ENCODE results near the gene OR10J1. TPM values are rescaled to one million over a fixed set of nuclear protein-coding genes. Genes with fewer than 3 reads are reported as not detected.

OR10J1 gene
- total and polyA plus RNA-seq, 2 of the 8 experiments (the other 6 are each of a cell fraction or from before 2014, with no cell fraction given), result not detected

DNA sequence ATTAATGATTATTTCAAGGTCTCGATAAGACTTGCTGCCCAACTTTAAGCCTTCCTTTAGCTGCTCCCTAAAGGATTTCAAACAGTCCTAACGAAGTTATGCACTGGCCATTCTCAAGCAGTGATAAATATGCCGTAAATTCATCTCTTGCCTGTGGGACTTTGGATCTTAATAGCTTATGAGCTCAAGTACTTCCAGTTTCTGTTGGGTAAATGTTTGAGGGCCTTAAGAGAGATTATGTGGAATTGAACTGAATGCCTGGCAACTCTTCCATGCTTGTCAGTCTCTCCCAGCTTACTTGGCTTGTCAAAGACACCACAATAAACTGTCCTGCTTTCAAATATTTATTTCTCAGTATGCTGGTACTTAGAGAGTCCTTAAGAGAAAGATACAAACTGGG, 11.0 kb upstream of the OR10J1 start (continued):
- TF ChIP-seq, protein P1, sequence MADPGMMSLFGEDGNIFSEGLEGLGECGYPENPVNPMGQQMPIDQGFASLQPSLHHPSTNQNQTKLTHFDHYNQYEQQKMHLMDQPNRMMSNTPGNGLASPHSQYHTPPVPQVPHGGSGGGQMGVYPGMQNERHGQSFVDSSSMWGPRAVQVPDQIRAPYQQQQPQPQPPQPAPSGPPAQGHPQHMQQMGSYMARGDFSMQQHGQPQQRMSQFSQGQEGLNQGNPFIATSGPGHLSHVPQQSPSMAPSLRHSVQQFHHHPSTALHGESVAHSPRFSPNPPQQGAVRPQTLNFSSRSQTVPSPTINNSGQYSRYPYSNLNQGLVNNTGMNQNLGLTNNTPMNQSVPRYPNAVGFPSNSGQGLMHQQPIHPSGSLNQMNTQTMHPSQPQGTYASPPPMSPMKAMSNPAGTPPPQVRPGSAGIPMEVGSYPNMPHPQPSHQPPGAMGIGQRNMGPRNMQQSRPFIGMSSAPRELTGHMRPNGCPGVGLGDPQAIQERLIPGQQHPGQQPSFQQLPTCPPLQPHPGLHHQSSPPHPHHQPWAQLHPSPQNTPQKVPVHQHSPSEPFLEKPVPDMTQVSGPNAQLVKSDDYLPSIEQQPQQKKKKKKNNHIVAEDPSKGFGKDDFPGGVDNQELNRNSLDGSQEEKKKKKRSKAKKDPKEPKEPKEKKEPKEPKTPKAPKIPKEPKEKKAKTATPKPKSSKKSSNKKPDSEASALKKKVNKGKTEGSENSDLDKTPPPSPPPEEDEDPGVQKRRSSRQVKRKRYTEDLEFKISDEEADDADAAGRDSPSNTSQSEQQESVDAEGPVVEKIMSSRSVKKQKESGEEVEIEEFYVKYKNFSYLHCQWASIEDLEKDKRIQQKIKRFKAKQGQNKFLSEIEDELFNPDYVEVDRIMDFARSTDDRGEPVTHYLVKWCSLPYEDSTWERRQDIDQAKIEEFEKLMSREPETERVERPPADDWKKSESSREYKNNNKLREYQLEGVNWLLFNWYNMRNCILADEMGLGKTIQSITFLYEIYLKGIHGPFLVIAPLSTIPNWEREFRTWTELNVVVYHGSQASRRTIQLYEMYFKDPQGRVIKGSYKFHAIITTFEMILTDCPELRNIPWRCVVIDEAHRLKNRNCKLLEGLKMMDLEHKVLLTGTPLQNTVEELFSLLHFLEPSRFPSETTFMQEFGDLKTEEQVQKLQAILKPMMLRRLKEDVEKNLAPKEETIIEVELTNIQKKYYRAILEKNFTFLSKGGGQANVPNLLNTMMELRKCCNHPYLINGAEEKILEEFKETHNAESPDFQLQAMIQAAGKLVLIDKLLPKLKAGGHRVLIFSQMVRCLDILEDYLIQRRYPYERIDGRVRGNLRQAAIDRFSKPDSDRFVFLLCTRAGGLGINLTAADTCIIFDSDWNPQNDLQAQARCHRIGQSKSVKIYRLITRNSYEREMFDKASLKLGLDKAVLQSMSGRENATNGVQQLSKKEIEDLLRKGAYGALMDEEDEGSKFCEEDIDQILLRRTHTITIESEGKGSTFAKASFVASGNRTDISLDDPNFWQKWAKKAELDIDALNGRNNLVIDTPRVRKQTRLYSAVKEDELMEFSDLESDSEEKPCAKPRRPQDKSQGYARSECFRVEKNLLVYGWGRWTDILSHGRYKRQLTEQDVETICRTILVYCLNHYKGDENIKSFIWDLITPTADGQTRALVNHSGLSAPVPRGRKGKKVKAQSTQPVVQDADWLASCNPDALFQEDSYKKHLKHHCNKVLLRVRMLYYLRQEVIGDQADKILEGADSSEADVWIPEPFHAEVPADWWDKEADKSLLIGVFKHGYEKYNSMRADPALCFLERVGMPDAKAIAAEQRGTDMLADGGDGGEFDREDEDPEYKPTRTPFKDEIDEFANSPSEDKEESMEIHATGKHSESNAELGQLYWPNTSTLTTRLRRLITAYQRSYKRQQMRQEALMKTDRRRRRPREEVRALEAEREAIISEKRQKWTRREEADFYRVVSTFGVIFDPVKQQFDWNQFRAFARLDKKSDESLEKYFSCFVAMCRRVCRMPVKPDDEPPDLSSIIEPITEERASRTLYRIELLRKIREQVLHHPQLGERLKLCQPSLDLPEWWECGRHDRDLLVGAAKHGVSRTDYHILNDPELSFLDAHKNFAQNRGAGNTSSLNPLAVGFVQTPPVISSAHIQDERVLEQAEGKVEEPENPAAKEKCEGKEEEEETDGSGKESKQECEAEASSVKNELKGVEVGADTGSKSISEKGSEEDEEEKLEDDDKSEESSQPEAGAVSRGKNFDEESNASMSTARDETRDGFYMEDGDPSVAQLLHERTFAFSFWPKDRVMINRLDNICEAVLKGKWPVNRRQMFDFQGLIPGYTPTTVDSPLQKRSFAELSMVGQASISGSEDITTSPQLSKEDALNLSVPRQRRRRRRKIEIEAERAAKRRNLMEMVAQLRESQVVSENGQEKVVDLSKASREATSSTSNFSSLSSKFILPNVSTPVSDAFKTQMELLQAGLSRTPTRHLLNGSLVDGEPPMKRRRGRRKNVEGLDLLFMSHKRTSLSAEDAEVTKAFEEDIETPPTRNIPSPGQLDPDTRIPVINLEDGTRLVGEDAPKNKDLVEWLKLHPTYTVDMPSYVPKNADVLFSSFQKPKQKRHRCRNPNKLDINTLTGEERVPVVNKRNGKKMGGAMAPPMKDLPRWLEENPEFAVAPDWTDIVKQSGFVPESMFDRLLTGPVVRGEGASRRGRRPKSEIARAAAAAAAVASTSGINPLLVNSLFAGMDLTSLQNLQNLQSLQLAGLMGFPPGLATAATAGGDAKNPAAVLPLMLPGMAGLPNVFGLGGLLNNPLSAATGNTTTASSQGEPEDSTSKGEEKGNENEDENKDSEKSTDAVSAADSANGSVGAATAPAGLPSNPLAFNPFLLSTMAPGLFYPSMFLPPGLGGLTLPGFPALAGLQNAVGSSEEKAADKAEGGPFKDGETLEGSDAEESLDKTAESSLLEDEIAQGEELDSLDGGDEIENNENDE (IDR thresholded peaks at IDR 0.05; ENCODE audit: insufficient replicate concordance, low read length), result no peak
- no peak for TF ChIP-seq CTBP2 (IDR thresholded peaks at IDR 0.05; ENCODE audit: borderline replicate concordance, insufficient read depth, insufficient read length, low read length)
- TF ChIP-seq BACH1 (IDR thresholded peaks at IDR 0.05; ENCODE audit: low read length), result no peak
- no peak for TF ChIP-seq POLR2AphosphoS5 (IDR thresholded peaks at IDR 0.05; ENCODE audit: low read depth, low read length)
- no peak for TF ChIP-seq SP2 (IDR thresholded peaks at IDR 0.05; ENCODE audit: low read length)
- no peak for TF ChIP-seq CBX5 (IDR thresholded peaks at IDR 0.05; ENCODE audit: low read depth, low read length)
- no peak for TF ChIP-seq NANOG (IDR thresholded peaks at IDR 0.05; ENCODE audit: insufficient read depth, low read depth, low read length, poor library complexity, severe bottlenecking)
- TF ChIP-seq CEBPB (IDR thresholded peaks at IDR 0.05; ENCODE audit: low read depth, low read length), result no peak
- no peak for TF ChIP-seq TBP (IDR thresholded peaks at IDR 0.05; ENCODE audit: low read depth, low read length)
- TF ChIP-seq, protein P2, sequence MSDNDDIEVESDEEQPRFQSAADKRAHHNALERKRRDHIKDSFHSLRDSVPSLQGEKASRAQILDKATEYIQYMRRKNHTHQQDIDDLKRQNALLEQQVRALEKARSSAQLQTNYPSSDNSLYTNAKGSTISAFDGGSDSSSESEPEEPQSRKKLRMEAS (IDR thresholded peaks at IDR 0.05), result no peak
